ENCODE results near the gene DPH7. TPM values are rescaled to one million over a fixed set of nuclear protein-coding genes. Genes with fewer than 3 reads are reported as not detected.
"Not testable (repeated sequence)": the region's sequence is repeated elsewhere in the genome, so short reads cannot be mapped to it uniquely, and the experiment has no call there.

Gene DPH7
- total RNA-seq, 1 experiment from 2014 or later: 25.2 TPM

GRCh38 chr9:137535120-137535428, 43.7 kb downstream of the DPH7 start:
- in situ Hi-C loops (cut with HindIII; ENCODE audit: low pct_unique_long_range_greater_than_20kb, low sequenced_read_pairs): no loop called here

GRCh38 chr9:137534256-137535119, 44.2 kb downstream of the DPH7 start:
- DNase-seq (ENCODE audit: low read depth, low spot score): peak; percentile 85
- in situ Hi-C loops (cut with HindIII; ENCODE audit: low pct_unique_long_range_greater_than_20kb, low sequenced_read_pairs): no loop called here

More at GRCh38 chr9:137535120-137535428, 43.7 kb downstream of the DPH7 start:
- no peak for DNase-seq (ENCODE audit: low read depth, low spot score)

- in situ Hi-C loops (cut with HindIII; ENCODE audit: low pct_unique_long_range_greater_than_20kb, low sequenced_read_pairs); DNase-seq (ENCODE audit: low read depth, low spot score): not testable (repeated sequence)
Observed at GRCh38 chr9:137532891-137533468, 45.7 kb downstream of the DPH7 start.

- in situ Hi-C loops (cut with HindIII; ENCODE audit: low pct_unique_long_range_greater_than_20kb, low sequenced_read_pairs): no loop called here
- DNase-seq (ENCODE audit: low read depth, low spot score): no peak
Observed at GRCh38 chr9:137531099-137531765, 47.5 kb downstream of the DPH7 start.

GRCh38 chr9:137530331-137530730, 48.4 kb downstream of the DPH7 start:
- in situ Hi-C loops (cut with HindIII; ENCODE audit: low pct_unique_long_range_greater_than_20kb, low sequenced_read_pairs): no loop called here

GRCh38 chr9:137524981-137525317, 53.8 kb downstream of the DPH7 start:
- no peak for DNase-seq (ENCODE audit: low read depth, low spot score)
- in situ Hi-C loops (cut with HindIII; ENCODE audit: low pct_unique_long_range_greater_than_20kb, low sequenced_read_pairs): no loop called here

More at GRCh38 chr9:137530331-137530730, 48.4 kb downstream of the DPH7 start:
- DNase-seq (ENCODE audit: low read depth, low spot score): no peak

GRCh38 chr9:137524161-137524980, 54.4 kb downstream of the DPH7 start:
- no peak for DNase-seq (ENCODE audit: low read depth, low spot score)
- in situ Hi-C loops (cut with HindIII; ENCODE audit: low pct_unique_long_range_greater_than_20kb, low sequenced_read_pairs): no loop called here

GRCh38 chr9:137522746-137523455, 55.8 kb downstream of the DPH7 start:
- DNase-seq (ENCODE audit: low read depth, low spot score): no peak
- in situ Hi-C loops (cut with HindIII; ENCODE audit: low pct_unique_long_range_greater_than_20kb, low sequenced_read_pairs): no loop called here

- no peak for DNase-seq (ENCODE audit: low read depth, low spot score)
- in situ Hi-C loops (cut with HindIII; ENCODE audit: low pct_unique_long_range_greater_than_20kb, low sequenced_read_pairs): no loop called here
Observed at GRCh38 chr9:137521405-137521985, 57.2 kb downstream of the DPH7 start.

- DNase-seq (ENCODE audit: low read depth, low spot score): no peak
- in situ Hi-C loops (cut with HindIII; ENCODE audit: low pct_unique_long_range_greater_than_20kb, low sequenced_read_pairs): no loop called here
Observed at GRCh38 chr9:137520614-137521404, 57.9 kb downstream of the DPH7 start.

GRCh38 chr9:137519553-137519952, 59.2 kb downstream of the DPH7 start:
- no peak for DNase-seq (ENCODE audit: low read depth, low spot score)
- in situ Hi-C loops (cut with HindIII; ENCODE audit: low pct_unique_long_range_greater_than_20kb, low sequenced_read_pairs): no loop called here

- in situ Hi-C loops (cut with HindIII; ENCODE audit: low pct_unique_long_range_greater_than_20kb, low sequenced_read_pairs): not testable (repeated sequence)
Observed at GRCh38 chr9:137518661-137519459, 59.9 kb downstream of the DPH7 start.

GRCh38 chr9:137516144-137516917, 62.4 kb downstream of the DPH7 start:
- DNase-seq (ENCODE audit: low read depth, low spot score): no peak
- in situ Hi-C loops (cut with HindIII; ENCODE audit: low pct_unique_long_range_greater_than_20kb, low sequenced_read_pairs): no loop called here

More at GRCh38 chr9:137518661-137519459, 59.9 kb downstream of the DPH7 start:
- DNase-seq (ENCODE audit: low read depth, low spot score): not testable (repeated sequence)

GRCh38 chr9:137515338-137515724, 63.4 kb downstream of the DPH7 start:
- in situ Hi-C loops (cut with HindIII; ENCODE audit: low pct_unique_long_range_greater_than_20kb, low sequenced_read_pairs): no loop called here
- no peak for DNase-seq (ENCODE audit: low read depth, low spot score)
